ENCODE data around the gene CNGB1. TPM values are rescaled to one million over a fixed set of nuclear protein-coding genes. Genes with fewer than 3 reads are reported as not detected.

The CNGB1 gene
- total and polyA plus RNA-seq, 4 donors, result under 0.01 TPM; not detected in 2

DNA sequence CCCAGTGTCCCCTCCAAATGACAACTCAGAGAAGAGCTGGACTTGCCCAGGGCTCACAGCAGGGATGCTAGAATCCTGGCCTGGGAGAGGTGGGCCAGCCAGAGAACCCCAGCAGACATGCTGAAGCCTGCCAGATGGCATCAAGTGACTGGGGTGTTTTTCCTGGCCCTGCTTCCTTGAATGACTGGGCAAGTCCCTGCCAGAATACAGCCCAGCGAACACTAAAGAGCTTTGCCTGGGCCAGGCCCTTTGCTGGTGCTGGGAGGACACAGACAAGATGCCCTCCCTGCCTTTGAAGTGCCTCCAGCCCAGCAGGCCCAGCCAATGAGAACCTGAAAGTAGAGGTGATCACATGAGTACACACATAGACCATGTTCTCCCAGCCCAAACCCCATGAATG lies 18.0 kb upstream of the CNGB1 start (continued):
- TF ChIP-seq, protein P1, sequence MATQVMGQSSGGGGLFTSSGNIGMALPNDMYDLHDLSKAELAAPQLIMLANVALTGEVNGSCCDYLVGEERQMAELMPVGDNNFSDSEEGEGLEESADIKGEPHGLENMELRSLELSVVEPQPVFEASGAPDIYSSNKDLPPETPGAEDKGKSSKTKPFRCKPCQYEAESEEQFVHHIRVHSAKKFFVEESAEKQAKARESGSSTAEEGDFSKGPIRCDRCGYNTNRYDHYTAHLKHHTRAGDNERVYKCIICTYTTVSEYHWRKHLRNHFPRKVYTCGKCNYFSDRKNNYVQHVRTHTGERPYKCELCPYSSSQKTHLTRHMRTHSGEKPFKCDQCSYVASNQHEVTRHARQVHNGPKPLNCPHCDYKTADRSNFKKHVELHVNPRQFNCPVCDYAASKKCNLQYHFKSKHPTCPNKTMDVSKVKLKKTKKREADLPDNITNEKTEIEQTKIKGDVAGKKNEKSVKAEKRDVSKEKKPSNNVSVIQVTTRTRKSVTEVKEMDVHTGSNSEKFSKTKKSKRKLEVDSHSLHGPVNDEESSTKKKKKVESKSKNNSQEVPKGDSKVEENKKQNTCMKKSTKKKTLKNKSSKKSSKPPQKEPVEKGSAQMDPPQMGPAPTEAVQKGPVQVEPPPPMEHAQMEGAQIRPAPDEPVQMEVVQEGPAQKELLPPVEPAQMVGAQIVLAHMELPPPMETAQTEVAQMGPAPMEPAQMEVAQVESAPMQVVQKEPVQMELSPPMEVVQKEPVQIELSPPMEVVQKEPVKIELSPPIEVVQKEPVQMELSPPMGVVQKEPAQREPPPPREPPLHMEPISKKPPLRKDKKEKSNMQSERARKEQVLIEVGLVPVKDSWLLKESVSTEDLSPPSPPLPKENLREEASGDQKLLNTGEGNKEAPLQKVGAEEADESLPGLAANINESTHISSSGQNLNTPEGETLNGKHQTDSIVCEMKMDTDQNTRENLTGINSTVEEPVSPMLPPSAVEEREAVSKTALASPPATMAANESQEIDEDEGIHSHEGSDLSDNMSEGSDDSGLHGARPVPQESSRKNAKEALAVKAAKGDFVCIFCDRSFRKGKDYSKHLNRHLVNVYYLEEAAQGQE (IDR thresholded peaks at IDR 0.05), result no peak
- no peak for TF ChIP-seq RAD21 (IDR thresholded peaks at IDR 0.05)
- TF ChIP-seq GABPA (IDR thresholded peaks at IDR 0.05 in 1 of 2, conservative IDR thresholded peaks at IDR 0.05 in 1 of 2), result no peak
- TF ChIP-seq RXRA (IDR thresholded peaks at IDR 0.05), result no peak

DNA sequence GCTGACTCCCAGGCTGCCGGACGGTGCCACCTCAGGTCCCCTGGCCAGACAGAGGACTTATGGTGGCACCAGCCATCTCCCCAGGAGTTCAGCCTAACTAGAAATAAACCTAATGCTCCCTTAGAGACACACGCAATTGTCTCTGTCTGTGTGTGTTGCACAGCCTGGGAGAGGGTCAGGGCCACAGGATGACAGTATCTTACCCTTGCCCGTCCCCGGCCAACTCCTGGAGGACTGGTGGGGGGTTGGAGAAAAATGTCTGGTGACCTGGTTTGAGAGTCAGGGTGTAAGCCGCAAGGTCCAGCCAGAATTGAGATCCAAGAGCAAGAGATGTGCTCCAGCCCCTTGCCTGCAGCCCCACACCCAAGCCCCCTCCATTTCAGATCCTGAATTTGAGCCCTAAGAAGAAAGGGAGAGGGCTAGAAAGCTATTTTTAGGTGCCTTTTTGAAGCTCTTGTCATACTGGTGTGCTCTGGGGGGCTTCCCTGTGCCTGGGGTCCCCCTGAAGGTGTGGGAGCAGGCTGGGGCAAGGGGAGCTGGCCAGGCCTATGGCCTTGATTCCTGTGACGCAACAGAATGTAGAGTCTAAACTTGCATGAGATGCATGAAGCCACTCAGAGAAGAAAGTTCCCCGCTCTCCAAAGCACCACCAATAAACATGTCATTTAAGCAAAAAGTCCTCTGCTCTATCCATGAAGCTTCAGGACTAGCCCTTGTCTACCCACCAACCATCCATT lies 16.7 kb upstream of the CNGB1 start:
- Histone ChIP-seq H3K9ac (ENCODE audit: low read depth in 1 of 2, low read length in 2 of 2) (no peak overlapping the region), H3K27ac (ENCODE audit: low read depth in 1 of 2, low read length in 2 of 2) (no peak overlapping the region), H3K4me1 (ENCODE audit: control insufficient read depth in 4 of 4, insufficient read depth in 4 of 4, low read length in 3 of 4) (peaks cover 0 to 10% (median 6%) of the 10 kb centered on the region in 4 donors), H3K27me3 (ENCODE audit: control insufficient read depth in 4 of 4, insufficient read depth in 4 of 4, low read length in 3 of 4) (no peaks in the 10 kb centered on the region), H3K9me3 (ENCODE audit: control insufficient read depth in 4 of 4, low read length in 3 of 4) (no peaks in the 10 kb centered on the region), H3K36me3 (ENCODE audit: control insufficient read depth in 4 of 4, insufficient read depth in 3 of 4, low read depth in 1 of 4, low read length in 3 of 4) (no peaks in the 10 kb centered on the region), H3K4me3 (ENCODE audit: low read depth in 1 of 3, low read length in 3 of 3) (no peak overlapping the region)
- DNase-seq (ENCODE audit: low spot score), result no peak
- 96% methylated on average over 8 of the region's 8 CpGs for WGBS
- TF ChIP-seq, protein P2, sequence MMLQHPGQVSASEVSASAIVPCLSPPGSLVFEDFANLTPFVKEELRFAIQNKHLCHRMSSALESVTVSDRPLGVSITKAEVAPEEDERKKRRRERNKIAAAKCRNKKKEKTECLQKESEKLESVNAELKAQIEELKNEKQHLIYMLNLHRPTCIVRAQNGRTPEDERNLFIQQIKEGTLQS (IDR thresholded peaks at IDR 0.05), result no peak
- TF ChIP-seq JUND (IDR thresholded peaks at IDR 0.05) (no peak), HNF4A (conservative IDR thresholded peaks at IDR 0.05) (no peak)
- TF ChIP-seq, protein P3, sequence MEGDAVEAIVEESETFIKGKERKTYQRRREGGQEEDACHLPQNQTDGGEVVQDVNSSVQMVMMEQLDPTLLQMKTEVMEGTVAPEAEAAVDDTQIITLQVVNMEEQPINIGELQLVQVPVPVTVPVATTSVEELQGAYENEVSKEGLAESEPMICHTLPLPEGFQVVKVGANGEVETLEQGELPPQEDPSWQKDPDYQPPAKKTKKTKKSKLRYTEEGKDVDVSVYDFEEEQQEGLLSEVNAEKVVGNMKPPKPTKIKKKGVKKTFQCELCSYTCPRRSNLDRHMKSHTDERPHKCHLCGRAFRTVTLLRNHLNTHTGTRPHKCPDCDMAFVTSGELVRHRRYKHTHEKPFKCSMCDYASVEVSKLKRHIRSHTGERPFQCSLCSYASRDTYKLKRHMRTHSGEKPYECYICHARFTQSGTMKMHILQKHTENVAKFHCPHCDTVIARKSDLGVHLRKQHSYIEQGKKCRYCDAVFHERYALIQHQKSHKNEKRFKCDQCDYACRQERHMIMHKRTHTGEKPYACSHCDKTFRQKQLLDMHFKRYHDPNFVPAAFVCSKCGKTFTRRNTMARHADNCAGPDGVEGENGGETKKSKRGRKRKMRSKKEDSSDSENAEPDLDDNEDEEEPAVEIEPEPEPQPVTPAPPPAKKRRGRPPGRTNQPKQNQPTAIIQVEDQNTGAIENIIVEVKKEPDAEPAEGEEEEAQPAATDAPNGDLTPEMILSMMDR (IDR thresholded peaks at IDR 0.05; ENCODE audit: low read depth, low read length, missing input control), result no peak

DNA sequence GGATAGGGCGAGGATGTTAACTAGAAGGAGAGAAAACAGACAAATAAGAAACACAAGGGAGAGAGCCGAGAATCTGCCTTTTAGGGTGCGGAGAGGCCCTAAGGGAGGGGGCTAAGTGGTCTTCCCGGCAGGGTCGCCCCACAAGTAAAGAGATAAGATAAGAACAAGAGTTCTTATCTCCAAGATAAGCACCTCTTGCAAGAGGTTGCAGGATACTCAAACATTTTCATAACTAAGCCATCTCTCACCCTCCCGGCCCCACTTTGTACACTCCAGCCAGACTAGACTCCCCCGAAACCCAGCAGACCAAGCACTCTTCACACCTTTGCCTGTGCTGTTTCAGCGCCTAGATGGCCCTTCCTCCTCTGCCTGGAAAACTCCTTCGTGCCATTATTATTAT lies 15.3 kb upstream of the CNGB1 start:
- WGBS, result 62% methylated on average over 9 of the region's 9 CpGs
- H3K4me1 ChIP-seq (ENCODE audit: control insufficient read depth in 4 of 4, insufficient read depth in 4 of 4, low read length in 3 of 4), result peaks cover 0 to 10% (median 6%) of the 10 kb centered on the region in 4 donors
- H3K9me3 ChIP-seq (ENCODE audit: control insufficient read depth in 4 of 4, low read length in 3 of 4), result no peaks in the 10 kb centered on the region
- H3K27ac ChIP-seq (ENCODE audit: low read depth in 1 of 2, low read length in 2 of 2), result no peak overlapping the region
- no peaks in the 10 kb centered on the region for H3K36me3 ChIP-seq (ENCODE audit: control insufficient read depth in 4 of 4, insufficient read depth in 3 of 4, low read depth in 1 of 4, low read length in 3 of 4)
- no peak overlapping the region for H3K9ac ChIP-seq (ENCODE audit: low read depth in 1 of 2, low read length in 2 of 2)
- no peaks in the 10 kb centered on the region for H3K27me3 ChIP-seq (ENCODE audit: control insufficient read depth in 4 of 4, insufficient read depth in 4 of 4, low read length in 3 of 4)
- no peak overlapping the region for H3K4me3 ChIP-seq (ENCODE audit: low read depth in 1 of 3, low read length in 3 of 3)
- TF ChIP-seq RAD21 (IDR thresholded peaks at IDR 0.05) (no peak), YY1 (IDR thresholded peaks at IDR 0.05) (no peak)
- DNase-seq (ENCODE audit: low spot score), result no peak

All from liver (tissue), 9 donors.